IMR-90 (cell line): Measurements from ENCODE around the gene PROZ. TPM values are rescaled to one million over a fixed set of nuclear protein-coding genes. Genes with fewer than 3 reads are reported as not detected.

Experiments
- ATAC-seq: fragments of 200-7000 bp; cut with Tn5 transposase; 2 replicates; pipeline ENCODE4 v1.9.1; 2020; ENCODE audit warnings: low read depth, mild to moderate bottlenecking, moderate library complexity
- BruUV-seq: library from RNA; stranded (reverse); fragments of 400-500 nt; replicated peaks from 2 replicates; lab custom pipeline; 2021; lab: Mats Ljungman, UMichigan
- CTCF ChIA-PET: fragments of 300-600 bp; formaldehyde crosslinking; extraction: SDS; loops from one replicate; lab custom pipeline; 2021; ENCODE audit warnings: antibody characterized with exemption; lab: Yijun Ruan, JAX
- POLR2A ChIA-PET: fragments of 300-600 bp; sonication (Branson Sonifier 250); formaldehyde crosslinking; loops from one replicate; lab custom pipeline; 2022; ENCODE audit warnings: antibody characterized with exemption; ENCODE audit not compliant: unreplicated experiment; lab: Charles Lee
- DNase-seq: peaks from one replicate; pipeline ENCODE4 v3.0.0; 2013
- H2AFZ ChIP-seq: replicated peaks from 2 replicates; pipeline ENCODE3; 2013; ENCODE audit warnings: low read length, mild to moderate bottlenecking; ENCODE audit not compliant: poor library complexity
- H2AK5ac ChIP-seq: 2 replicates; pipeline ENCODE4 v1.6.1; 2013; ENCODE audit warnings: low read depth, low read length, inconsistent platforms
- H2AK9ac ChIP-seq: replicated peaks from 2 replicates; pipeline ENCODE3; 2013; ENCODE audit warnings: mild to moderate bottlenecking, low read depth, low read length, moderate library complexity; ENCODE audit not compliant: poor library complexity
- H2BK120ac ChIP-seq: 2 replicates; pipeline ENCODE4 v1.6.1; 2013; ENCODE audit warnings: low read depth, low read length, inconsistent platforms
- H2BK15ac ChIP-seq: 3 replicates; pipeline ENCODE4 v1.6.1; 2013; ENCODE audit warnings: low read depth, low read length, inconsistent platforms
- H2BK20ac ChIP-seq: 2 replicates; pipeline ENCODE4 v1.6.1; 2013; ENCODE audit warnings: low read depth, mild to moderate bottlenecking, inconsistent platforms, low read length, moderate library complexity
- H2BK5ac ChIP-seq: 2 replicates; pipeline ENCODE4 v1.6.1; 2013; ENCODE audit warnings: mild to moderate bottlenecking, low read depth, low read length, inconsistent platforms; ENCODE audit not compliant: poor library complexity, severe bottlenecking
- H3K14ac ChIP-seq: replicated peaks from 2 replicates; pipeline ENCODE4 v1.6.1; 2013; ENCODE audit warnings: low read depth, low read length, inconsistent platforms
- H3K18ac ChIP-seq: 2 replicates; pipeline ENCODE4 v1.6.1; 2013; ENCODE audit warnings: low read depth, low read length, control low read depth
- H3K23ac ChIP-seq: 2 replicates; pipeline ENCODE4 v1.6.1; 2013; ENCODE audit warnings: low read depth, low read length, inconsistent platforms
- H3K27ac ChIP-seq: 2 replicates; pipeline ENCODE4 v1.5.1; 2013; ENCODE audit warnings: mild to moderate bottlenecking, control low read depth, low read length; ENCODE audit not compliant: insufficient read depth
- H3K27me3 ChIP-seq: 2 replicates; pipeline ENCODE4 v1.6.1; 2013; ENCODE audit warnings: low read length; ENCODE audit not compliant: control insufficient read depth, insufficient read depth
- H3K36me3 ChIP-seq: 2 replicates; pipeline ENCODE4 v1.6.1; 2013; ENCODE audit warnings: low read length, mixed read lengths; ENCODE audit not compliant: control insufficient read depth, insufficient read depth
- H3K4ac ChIP-seq: 2 replicates; pipeline ENCODE4 v1.6.1; 2013; ENCODE audit warnings: low read depth, low read length, inconsistent platforms
- H3K4me1 ChIP-seq: 2 replicates; pipeline ENCODE4 v1.6.1; 2013; ENCODE audit warnings: low read length, mixed read lengths; ENCODE audit not compliant: control insufficient read depth, insufficient read depth
- H3K4me2 ChIP-seq: 2 replicates; pipeline ENCODE4 v1.6.1; 2013; ENCODE audit warnings: low read depth, mild to moderate bottlenecking, control low read depth, low read length, moderate library complexity
- H3K4me3 ChIP-seq: 2 replicates; pipeline ENCODE4 v1.5.1; 2013; ENCODE audit warnings: low read depth, mild to moderate bottlenecking, control low read depth, low read length, moderate library complexity; ENCODE audit not compliant: insufficient read depth
- H3K56ac ChIP-seq: 2 replicates; pipeline ENCODE4 v1.6.1; 2013; ENCODE audit warnings: low read length, inconsistent platforms; ENCODE audit not compliant: insufficient read depth; ENCODE audit errors: extremely low read depth
- H3K79me1 ChIP-seq, 2 experiments: 2 replicates each; pipeline ENCODE4 v1.6.1; 2013; ENCODE audit warnings: low read length in 2 of 2, inconsistent platforms in 1 of 2, low read depth in 1 of 2
- H3K9ac ChIP-seq: 2 replicates; pipeline ENCODE4 v1.6.1; 2013; ENCODE audit warnings: low read depth, low read length, control low read depth
- H3K9me1 ChIP-seq: 2 replicates; pipeline ENCODE4 v1.6.1; 2013; ENCODE audit warnings: low read length, inconsistent platforms; ENCODE audit not compliant: insufficient read depth
- H3K9me3 ChIP-seq: 2 replicates; pipeline ENCODE4 v1.6.1; 2013; ENCODE audit warnings: low read length; ENCODE audit not compliant: control insufficient read depth, insufficient read depth
- H4K20me1 ChIP-seq: 2 replicates; pipeline ENCODE4 v1.6.1; 2013; ENCODE audit warnings: low read length, inconsistent platforms; ENCODE audit not compliant: insufficient read depth
- H4K5ac ChIP-seq: 2 replicates; pipeline ENCODE4 v1.6.1; 2013; ENCODE audit warnings: mild to moderate bottlenecking, low read depth, low read length, control low read depth
- H4K8ac ChIP-seq, 2 experiments: 2 replicates each; pipeline ENCODE4 v1.6.1; 2013; ENCODE audit warnings: low read depth in 2 of 2, low read length in 2 of 2, control low read depth in 1 of 2, inconsistent platforms in 1 of 2
- H4K91ac ChIP-seq: 2 replicates; pipeline ENCODE4 v1.6.1; 2013; ENCODE audit warnings: low read depth, low read length, inconsistent platforms; ENCODE audit not compliant: insufficient read depth
- CEBPB ChIP-seq: IDR thresholded peaks from 2 replicates; pipeline ENCODE4 v1.6.1; 2012; ENCODE audit warnings: low read depth, low read length, improper control_type of control experiment
- CHD1 ChIP-seq: IDR thresholded peaks from 2 replicates; pipeline ENCODE4 v1.6.1; 2012; ENCODE audit warnings: low read depth, low read length, improper control_type of control experiment
- NFE2L2 ChIP-seq: fragments of 150-350 bp; IDR thresholded peaks from 2 replicates; pipeline ENCODE4 v1.6.1; 2016; ENCODE audit warnings: low read depth, mild to moderate bottlenecking, low read length
- WGBS, 2 experiments: methylation state at CpG; one replicate each; pipeline versions ENCODE4 v1.1.5 to v1.1.7; 2013; ENCODE audit warnings: missing lambda C conversion rate in 2 of 2; ENCODE audit not compliant: insufficient read length in 1 of 2; ENCODE audit errors: extremely low coverage in 2 of 2; 5-methylcytosine and 5-hydroxymethylcytosine counted together
- dilution Hi-C: fragments of 300-500 bp; cut with HindIII; formaldehyde crosslinking; loops from one replicate; pipeline ENCODE4 v1.14.3; 2018; ENCODE audit warnings: low sequenced_read_pairs; ENCODE audit not compliant: unreplicated experiment
- in situ Hi-C: fragments of 300-500 bp; cut with MboI; formaldehyde crosslinking; loops from 3 replicates; pipeline ENCODE4 v1.14.3; 2019; ENCODE audit warnings: low sequenced_read_pairs, inconsistent platforms, mixed read lengths
- intact Hi-C: fragments of 100-400 bp; cut with micrococcal nuclease; formaldehyde crosslinking; loops from 2 replicates; pipeline ENCODE4 v1.10.0; 2022
- polyA plus RNA-seq, 3 experiments: library from polyadenylated mRNA; depleted of rRNA; stranded (reverse); fragments of >200 nt; gene quantifications; 2 replicates each; pipeline ENCODE4 v1.2.3, GENCODE V29; 2012; ENCODE audit warnings: low replicate concordance in 1 of 3
- total RNA-seq: library from RNA; depleted of rRNA; stranded (reverse); fragments of >200 nt; gene quantifications from 2 replicates; pipeline ENCODE4 v1.2.3, GENCODE V29; 2012
- TF ChIP-seq, protein P1 (sequence below): fragments of 150-350 bp; IDR thresholded peaks from 2 replicates; pipeline ENCODE4 v1.6.1; 2016; ENCODE audit warnings: low read depth, mild to moderate bottlenecking, low read length, moderate library complexity, borderline replicate concordance

The PROZ gene
- total and polyA plus RNA-seq, 2 of the 4 experiments (the other 2 are of a cell fraction), result not detected

DNA sequence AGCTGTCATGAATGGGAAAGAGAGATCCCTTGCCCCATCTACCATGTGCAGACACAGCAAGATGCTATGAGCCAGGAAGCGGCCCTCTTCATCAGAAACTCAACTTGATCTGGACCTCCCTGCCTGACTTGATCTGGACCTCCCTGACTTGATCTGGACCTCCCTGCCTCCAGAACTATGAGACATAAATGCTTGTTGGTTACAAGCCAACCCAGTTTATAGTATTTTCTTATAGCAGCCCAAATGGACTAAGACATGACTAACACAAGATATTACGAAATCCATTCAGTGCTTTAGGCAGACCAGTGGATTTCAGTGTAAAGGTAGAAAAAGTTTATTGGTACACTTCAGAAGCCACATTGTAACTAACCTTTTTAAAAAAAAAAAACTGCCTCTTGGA lies 34.5 kb downstream of the PROZ start:
- no peak overlapping the region for H3K9ac ChIP-seq
- H2AK5ac ChIP-seq, result peak overlapping the region; percentile 62; the same call in 1 of the 2 replicates
- H3K27ac ChIP-seq, result peak overlapping the region; percentile 61
- peaks cover 6% of the 10 kb centered on the region; the same call in 1 of the 2 replicates for H3K9me3 ChIP-seq
- no peaks in the 10 kb centered on the region for H3K27me3 ChIP-seq
- H2BK15ac ChIP-seq, result peak overlapping the region; percentile 48; the same call in 2 of the 3 replicates
- no peak overlapping the region for H2AFZ ChIP-seq
- POLR2A ChIA-PET, result interaction anchor here (1.0 kb wide), 1 partner anchor 9 kb away, joined by 3 read pairs; no protein-coding TSS in a partner anchor
- peaks cover 28% of the 10 kb centered on the region for H3K4me1 ChIP-seq
- CTCF ChIA-PET, result interaction anchor here (1.1 kb wide), 1 partner anchor 163 kb away, joined by 3 read pairs; no protein-coding TSS in a partner anchor
- H4K20me1 ChIP-seq, result no peaks in the 10 kb centered on the region
- peak overlapping the region; percentile 73 for H3K4ac ChIP-seq
- ATAC-seq, result peak; percentile 58
- H2BK120ac ChIP-seq, result peak overlapping the region; percentile 72
- peaks cover 47 to 62% of the 10 kb centered on the region in 2 experiments for H3K79me1 ChIP-seq
- no TSS peak for BruUV-seq
- H3K9me1 ChIP-seq, result peaks cover 22% of the 10 kb centered on the region
- peak overlapping the region; percentile 83 for H2AK9ac ChIP-seq
- H3K4me3 ChIP-seq, result no peak overlapping the region
- no peak overlapping the region for H3K23ac ChIP-seq
- peak overlapping the region; percentile 35; the same call in 1 of the 2 replicates for H3K14ac ChIP-seq
- peak; percentile 88 for DNase-seq
- peak overlapping the region; percentile 86 for H4K5ac ChIP-seq
- intact Hi-C loops (no loop called here), dilution Hi-C loops (no loop called here), in situ Hi-C loops (no loop called here)
- H3K18ac ChIP-seq, result peak overlapping the region; percentile 28; the same call in 1 of the 2 replicates
- TF ChIP-seq CHD1 (no peak), CEBPB (peak; percentile 98), NFE2L2 (no peak)
- TF ChIP-seq, protein P1, sequence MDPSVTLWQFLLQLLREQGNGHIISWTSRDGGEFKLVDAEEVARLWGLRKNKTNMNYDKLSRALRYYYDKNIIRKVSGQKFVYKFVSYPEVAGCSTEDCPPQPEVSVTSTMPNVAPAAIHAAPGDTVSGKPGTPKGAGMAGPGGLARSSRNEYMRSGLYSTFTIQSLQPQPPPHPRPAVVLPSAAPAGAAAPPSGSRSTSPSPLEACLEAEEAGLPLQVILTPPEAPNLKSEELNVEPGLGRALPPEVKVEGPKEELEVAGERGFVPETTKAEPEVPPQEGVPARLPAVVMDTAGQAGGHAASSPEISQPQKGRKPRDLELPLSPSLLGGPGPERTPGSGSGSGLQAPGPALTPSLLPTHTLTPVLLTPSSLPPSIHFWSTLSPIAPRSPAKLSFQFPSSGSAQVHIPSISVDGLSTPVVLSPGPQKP, result no peak
- WGBS, 2 experiments, result no CpG with 5 or more reads among the region's 2 CpGs
- H3K56ac ChIP-seq, result no peak overlapping the region
- peak overlapping the region; percentile 81 for H2BK5ac ChIP-seq
- peak overlapping the region; percentile 30 to 63; a peak in 3 of 4 replicates for H4K8ac ChIP-seq
- peak overlapping the region; percentile 60; the same call in 1 of the 2 replicates for H2BK20ac ChIP-seq
- H3K4me2 ChIP-seq, result peak overlapping the region; percentile 23; the same call in 1 of the 2 replicates
- H4K91ac ChIP-seq, result peak overlapping the region; percentile 82
- peaks cover 43% of the 10 kb centered on the region for H3K36me3 ChIP-seq
